NCI-H2081 treated with DMSO at 0.1 percent for 48 hours (cell line): Measurements from ENCODE around the gene USP12.

Experiments
- DNase-seq: peaks from one replicate; lab custom pipeline; 2025; lab: John Stamatoyannopoulos, UW

USP12 gene

GRCh38 chr13:27183561-27184147, 12.0 kb upstream of the USP12 start:
- no peak for DNase-seq

GRCh38 chr13:27182844-27183497, 11.4 kb upstream of the USP12 start:
- DNase-seq: no peak

- DNase-seq: no peak
These were observed 10.4 kb upstream of the USP12 start for GRCh38 chr13:27182054-27182453.

- DNase-seq: no peak
These were observed 6.2 kb upstream of the USP12 start for GRCh38 chr13:27177852-27178251.

GRCh38 chr13:27176470-27177410, 5.1 kb upstream of the USP12 start:
- DNase-seq: no peak

GRCh38 chr13:27174766-27175455, 3.3 kb upstream of the USP12 start:
- DNase-seq: no peak

- no peak for DNase-seq
These were observed 858 bp upstream of the USP12 start for GRCh38 chr13:27172495-27172842.

- no peak for DNase-seq
These were observed 350 bp upstream of the USP12 start for GRCh38 chr13:27171827-27172494.

GRCh38 chr13:27170516-27171243, 931 bp downstream of the USP12 start:
- no peak for DNase-seq

GRCh38 chr13:27170221-27170515, 1.4 kb downstream of the USP12 start:
- no peak for DNase-seq

- no peak for DNase-seq
These were observed 2.5 kb downstream of the USP12 start for GRCh38 chr13:27168906-27169657.

- no peak for DNase-seq
These were observed 3.5 kb downstream of the USP12 start for GRCh38 chr13:27168086-27168485.

- DNase-seq: no peak
These were observed 5.3 kb downstream of the USP12 start for GRCh38 chr13:27166313-27166712.

- DNase-seq: no peak
These were observed 9.6 kb downstream of the USP12 start for GRCh38 chr13:27161980-27162379.

- no peak for DNase-seq
These were observed 10.2 kb downstream of the USP12 start for GRCh38 chr13:27161423-27161822.

- no peak for DNase-seq
These were observed 10.8 kb downstream of the USP12 start for GRCh38 chr13:27160657-27161295.

GRCh38 chr13:27159806-27160563, 11.6 kb downstream of the USP12 start:
- DNase-seq: no peak

GRCh38 chr13:27158335-27158734, 13.3 kb downstream of the USP12 start:
- DNase-seq: no peak

- no peak for DNase-seq
These were observed 19.6 kb downstream of the USP12 start for GRCh38 chr13:27151798-27152599.
